ENCODE measurements around the gene NTHL1. TPM values are rescaled to one million over a fixed set of nuclear protein-coding genes. Genes with fewer than 3 reads are reported as not detected.
A peak's percentile ranks its signal among the peaks of the same experiment; 100 is the strongest.

The NTHL1 gene
- total and polyA plus RNA-seq, 2 of the 13 experiments (the other 11 are each of a cell fraction or from before 2014, with no cell fraction given): 47.5 to 64.9 TPM

DNA sequence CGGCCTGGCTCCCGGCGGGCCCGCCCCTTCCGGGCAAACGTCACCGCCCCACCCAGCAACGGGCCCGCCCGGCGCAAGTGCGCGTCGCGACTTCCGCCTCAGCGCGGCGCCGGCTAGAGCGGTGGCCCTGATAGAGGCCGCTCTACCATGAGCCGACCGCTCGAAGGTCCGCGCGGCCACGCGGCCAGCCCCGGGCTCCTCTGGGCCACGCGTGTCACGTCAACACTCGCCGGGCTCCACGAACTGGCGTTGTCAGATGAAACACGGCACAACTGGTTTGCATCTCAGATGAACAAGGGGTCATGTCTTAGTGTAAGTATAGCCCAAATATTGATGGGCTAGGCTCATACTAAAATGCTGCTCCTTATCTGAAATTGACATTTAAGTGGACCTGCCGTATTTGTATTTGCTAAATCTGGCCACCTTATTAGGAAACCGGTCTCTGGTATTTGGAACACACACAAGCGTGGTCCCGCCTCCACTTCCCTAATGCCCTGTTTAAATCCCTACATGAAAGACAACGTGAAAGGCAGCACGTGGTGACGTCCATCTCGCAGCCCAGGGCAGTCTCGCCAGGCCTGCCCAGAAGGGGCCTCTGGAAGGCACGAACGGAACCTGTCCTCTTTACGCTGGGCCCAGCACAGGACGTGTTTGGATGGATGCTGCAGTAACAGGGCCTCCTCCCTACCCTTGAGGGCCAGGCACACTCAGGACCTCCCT, 37.7 kb downstream of the NTHL1 start, which contains the start of gene ZNF598 (continued):
- TF ChIP-seq, protein P1, sequence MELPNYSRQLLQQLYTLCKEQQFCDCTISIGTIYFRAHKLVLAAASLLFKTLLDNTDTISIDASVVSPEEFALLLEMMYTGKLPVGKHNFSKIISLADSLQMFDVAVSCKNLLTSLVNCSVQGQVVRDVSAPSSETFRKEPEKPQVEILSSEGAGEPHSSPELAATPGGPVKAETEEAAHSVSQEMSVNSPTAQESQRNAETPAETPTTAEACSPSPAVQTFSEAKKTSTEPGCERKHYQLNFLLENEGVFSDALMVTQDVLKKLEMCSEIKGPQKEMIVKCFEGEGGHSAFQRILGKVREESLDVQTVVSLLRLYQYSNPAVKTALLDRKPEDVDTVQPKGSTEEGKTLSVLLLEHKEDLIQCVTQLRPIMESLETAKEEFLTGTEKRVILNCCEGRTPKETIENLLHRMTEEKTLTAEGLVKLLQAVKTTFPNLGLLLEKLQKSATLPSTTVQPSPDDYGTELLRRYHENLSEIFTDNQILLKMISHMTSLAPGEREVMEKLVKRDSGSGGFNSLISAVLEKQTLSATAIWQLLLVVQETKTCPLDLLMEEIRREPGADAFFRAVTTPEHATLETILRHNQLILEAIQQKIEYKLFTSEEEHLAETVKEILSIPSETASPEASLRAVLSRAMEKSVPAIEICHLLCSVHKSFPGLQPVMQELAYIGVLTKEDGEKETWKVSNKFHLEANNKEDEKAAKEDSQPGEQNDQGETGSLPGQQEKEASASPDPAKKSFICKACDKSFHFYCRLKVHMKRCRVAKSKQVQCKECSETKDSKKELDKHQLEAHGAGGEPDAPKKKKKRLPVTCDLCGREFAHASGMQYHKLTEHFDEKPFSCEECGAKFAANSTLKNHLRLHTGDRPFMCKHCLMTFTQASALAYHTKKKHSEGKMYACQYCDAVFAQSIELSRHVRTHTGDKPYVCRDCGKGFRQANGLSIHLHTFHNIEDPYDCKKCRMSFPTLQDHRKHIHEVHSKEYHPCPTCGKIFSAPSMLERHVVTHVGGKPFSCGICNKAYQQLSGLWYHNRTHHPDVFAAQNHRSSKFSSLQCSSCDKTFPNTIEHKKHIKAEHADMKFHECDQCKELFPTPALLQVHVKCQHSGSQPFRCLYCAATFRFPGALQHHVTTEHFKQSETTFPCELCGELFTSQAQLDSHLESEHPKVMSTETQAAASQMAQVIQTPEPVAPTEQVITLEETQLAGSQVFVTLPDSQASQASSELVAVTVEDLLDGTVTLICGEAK (IDR thresholded peaks at IDR 0.05): no peak
- TF ChIP-seq, protein P1 (CRISPR knock-in tag; IDR thresholded peaks at IDR 0.05): peak; percentile 19
- TF ChIP-seq NAIF1 (CRISPR knock-in tag; IDR thresholded peaks at IDR 0.05; ENCODE audit: borderline replicate concordance) (no peak), KLF12 (CRISPR knock-in tag; IDR thresholded peaks at IDR 0.05; ENCODE audit: borderline replicate concordance) (peak; percentile 71; the same call in 1 of the 2 replicates), ZNF747 (CRISPR knock-in tag; IDR thresholded peaks at IDR 0.05; ENCODE audit: borderline replicate concordance) (no peak), ZNF225 (CRISPR knock-in tag; IDR thresholded peaks at IDR 0.05) (no peak; the same call in 1 of the 2 replicates), FOXK1 (CRISPR knock-in tag; IDR thresholded peaks at IDR 0.05; ENCODE audit: borderline replicate concordance, low read depth) (peak; percentile 11; the same call in 1 of the 2 replicates), PHF8 (CRISPR knock-in tag; IDR thresholded peaks at IDR 0.05) (peak; percentile 86), ZNF292 (CRISPR knock-in tag; IDR thresholded peaks at IDR 0.05; ENCODE audit: borderline replicate concordance, low read depth) (no peak), KLF13 (CRISPR knock-in tag; IDR thresholded peaks at IDR 0.05) (no peak)
- TF ChIP-seq, protein P2, sequence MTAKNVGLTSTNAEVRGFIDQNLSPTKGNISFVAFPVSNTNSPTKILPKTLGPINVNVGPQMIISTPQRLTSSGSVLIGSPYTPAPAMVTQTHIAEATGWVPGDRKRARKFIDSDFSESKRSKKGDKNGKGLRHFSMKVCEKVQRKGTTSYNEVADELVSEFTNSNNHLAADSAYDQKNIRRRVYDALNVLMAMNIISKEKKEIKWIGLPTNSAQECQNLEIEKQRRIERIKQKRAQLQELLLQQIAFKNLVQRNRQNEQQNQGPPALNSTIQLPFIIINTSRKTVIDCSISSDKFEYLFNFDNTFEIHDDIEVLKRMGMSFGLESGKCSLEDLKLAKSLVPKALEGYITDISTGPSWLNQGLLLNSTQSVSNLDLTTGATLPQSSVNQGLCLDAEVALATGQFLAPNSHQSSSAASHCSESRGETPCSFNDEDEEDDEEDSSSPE (CRISPR knock-in tag; IDR thresholded peaks at IDR 0.05): peak; percentile 45; the same call in 1 of the 2 replicates
- TF ChIP-seq, protein P3, sequence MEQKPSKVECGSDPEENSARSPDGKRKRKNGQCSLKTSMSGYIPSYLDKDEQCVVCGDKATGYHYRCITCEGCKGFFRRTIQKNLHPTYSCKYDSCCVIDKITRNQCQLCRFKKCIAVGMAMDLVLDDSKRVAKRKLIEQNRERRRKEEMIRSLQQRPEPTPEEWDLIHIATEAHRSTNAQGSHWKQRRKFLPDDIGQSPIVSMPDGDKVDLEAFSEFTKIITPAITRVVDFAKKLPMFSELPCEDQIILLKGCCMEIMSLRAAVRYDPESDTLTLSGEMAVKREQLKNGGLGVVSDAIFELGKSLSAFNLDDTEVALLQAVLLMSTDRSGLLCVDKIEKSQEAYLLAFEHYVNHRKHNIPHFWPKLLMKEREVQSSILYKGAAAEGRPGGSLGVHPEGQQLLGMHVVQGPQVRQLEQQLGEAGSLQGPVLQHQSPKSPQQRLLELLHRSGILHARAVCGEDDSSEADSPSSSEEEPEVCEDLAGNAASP (CRISPR knock-in tag; IDR thresholded peaks at IDR 0.05; ENCODE audit: borderline replicate concordance): no peak
- TF ChIP-seq, protein P4, sequence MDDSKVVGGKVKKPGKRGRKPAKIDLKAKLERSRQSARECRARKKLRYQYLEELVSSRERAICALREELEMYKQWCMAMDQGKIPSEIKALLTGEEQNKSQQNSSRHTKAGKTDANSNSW (CRISPR knock-in tag; IDR thresholded peaks at IDR 0.05; ENCODE audit: borderline replicate concordance): no peak
